BE2C (cell line): ENCODE measurements around the gene SH3BP5.

Experiments used
- DNase-seq: peaks from one replicate; pipeline ENCODE4 v3.0.0-alpha.2; 2020
- H3K27me3 ChIP-seq: fragments of 250-450 bp; sonication (Bioruptor Pico); 2 replicates; pipeline ENCODE4 v1.5.1; 2020; ENCODE audit warnings: mild to moderate bottlenecking
- H3K36me3 ChIP-seq: fragments of 250-450 bp; sonication (Bioruptor Pico); 2 replicates; pipeline ENCODE4 v1.5.1; 2020; ENCODE audit warnings: mild to moderate bottlenecking
- H3K4me1 ChIP-seq: fragments of 250-450 bp; sonication (Bioruptor Pico); 2 replicates; pipeline ENCODE4 v1.5.1; 2020
- H3K4me3 ChIP-seq: 2 replicates; pipeline ENCODE4 v1.5.1; 2011; ENCODE audit warnings: low read depth, low read length
- H3K9me3 ChIP-seq: fragments of 250-450 bp; sonication (Bioruptor Pico); 2 replicates; pipeline ENCODE4 v1.5.1; 2020
- CTCF ChIP-seq: IDR thresholded peaks from 2 replicates; pipeline ENCODE4 v1.5.1; 2012; ENCODE audit warnings: mild to moderate bottlenecking, low read depth, low read length

Gene SH3BP5

GRCh38 chr3:15217011-15217671 lies 115.2 kb downstream of the SH3BP5 start:
- Histone ChIP-seq H3K9me3 (no peaks in the 10 kb centered on the region), H3K36me3 (peaks cover 3% of the 10 kb centered on the region), H3K4me3 (no peak overlapping the region), H3K4me1 (no peaks in the 10 kb centered on the region), H3K27me3 (no peaks in the 10 kb centered on the region)
- no peak for TF ChIP-seq CTCF
- DNase-seq = no peak

GRCh38 chr3:15216501-15216900 lies 115.9 kb downstream of the SH3BP5 start:
- H3K9me3 ChIP-seq = no peaks in the 10 kb centered on the region
- no peak for TF ChIP-seq CTCF
- no peaks in the 10 kb centered on the region for H3K27me3 ChIP-seq
- no peaks in the 10 kb centered on the region for H3K4me1 ChIP-seq
- no peak overlapping the region for H3K4me3 ChIP-seq
- H3K36me3 ChIP-seq = peaks cover 3% of the 10 kb centered on the region
- DNase-seq = no peak

- no peak for TF ChIP-seq CTCF
- Histone ChIP-seq H3K36me3 (peaks cover 3% of the 10 kb centered on the region), H3K9me3 (no peaks in the 10 kb centered on the region), H3K4me1 (no peaks in the 10 kb centered on the region), H3K4me3 (no peak overlapping the region), H3K27me3 (no peaks in the 10 kb centered on the region)
- DNase-seq = no peak
These were observed 116.4 kb downstream of the SH3BP5 start for GRCh38 chr3:15215996-15216395.

GRCh38 chr3:15214758-15215157 lies 117.6 kb downstream of the SH3BP5 start:
- Histone ChIP-seq H3K36me3 (no peaks in the 10 kb centered on the region; the same call in 1 of the 2 replicates), H3K9me3 (no peaks in the 10 kb centered on the region), H3K4me3 (no peak overlapping the region), H3K4me1 (no peaks in the 10 kb centered on the region), H3K27me3 (no peaks in the 10 kb centered on the region)
- no peak for DNase-seq
- no peak for TF ChIP-seq CTCF

- no peaks in the 10 kb centered on the region for H3K4me1 ChIP-seq
- DNase-seq = no peak
- H3K4me3 ChIP-seq = no peak overlapping the region
- no peaks in the 10 kb centered on the region; the same call in 1 of the 2 replicates for H3K36me3 ChIP-seq
- no peaks in the 10 kb centered on the region for H3K9me3 ChIP-seq
- no peaks in the 10 kb centered on the region for H3K27me3 ChIP-seq
- TF ChIP-seq CTCF = no peak
These were observed 120.4 kb downstream of the SH3BP5 start for GRCh38 chr3:15211937-15212336.

- no peak for TF ChIP-seq CTCF
- Histone ChIP-seq H3K4me1 (no peaks in the 10 kb centered on the region), H3K4me3 (no peak overlapping the region; the same call in 1 of the 2 replicates), H3K27me3 (no peaks in the 10 kb centered on the region), H3K9me3 (no peaks in the 10 kb centered on the region), H3K36me3 (no peaks in the 10 kb centered on the region)
- no peak for DNase-seq
These were observed 124.4 kb downstream of the SH3BP5 start for GRCh38 chr3:15207836-15208504.
